ENCODE measurements around the gene KCNAB1.

The KCNAB1 gene

DNA sequence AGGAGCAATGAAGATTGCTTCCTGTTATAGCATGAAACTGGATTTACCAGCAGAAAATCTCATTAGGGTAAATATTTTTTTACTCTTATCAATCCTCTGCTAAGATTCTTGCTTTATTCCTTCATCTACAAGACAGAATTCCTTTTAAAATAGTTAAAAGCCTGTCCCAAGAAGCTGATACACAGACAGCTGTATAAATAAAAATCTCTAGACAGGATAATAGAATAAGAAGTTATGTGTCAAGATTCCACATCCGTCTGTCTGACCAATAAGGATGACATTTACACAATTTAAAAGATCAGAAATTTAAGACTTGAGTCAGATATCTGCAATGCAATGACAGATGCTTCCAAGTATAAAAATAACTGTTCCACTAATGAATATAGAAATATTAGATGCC lies 376.9 kb downstream of the KCNAB1 start:
- DNase-seq (ENCODE audit: low spot score) = peak; percentile 17

DNA sequence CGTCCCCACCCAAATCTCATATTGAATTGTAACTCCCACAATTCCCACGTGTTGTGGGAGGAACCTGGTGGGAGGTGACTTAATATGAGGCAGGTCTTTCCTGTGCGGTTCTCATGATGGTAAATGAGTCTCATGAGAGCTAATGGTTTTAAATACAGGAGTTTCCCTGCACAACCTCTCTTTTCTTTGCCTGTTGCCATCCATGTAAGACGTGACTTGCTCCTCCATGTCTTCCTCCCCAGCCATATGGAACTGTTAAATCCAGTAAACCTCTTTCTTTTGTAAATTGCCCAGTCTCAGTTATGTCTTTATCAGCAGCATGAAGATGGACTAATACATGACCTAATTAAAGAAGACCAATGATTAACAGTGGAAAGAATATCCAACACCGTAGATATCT lies 377.9 kb downstream of the KCNAB1 start:
- DNase-seq (ENCODE audit: low spot score) = no peak

GRCh38 chr3:156507285-156507684 lies 386.9 kb downstream of the KCNAB1 start:
- peak; percentile 38 for DNase-seq (ENCODE audit: low spot score)

DNA sequence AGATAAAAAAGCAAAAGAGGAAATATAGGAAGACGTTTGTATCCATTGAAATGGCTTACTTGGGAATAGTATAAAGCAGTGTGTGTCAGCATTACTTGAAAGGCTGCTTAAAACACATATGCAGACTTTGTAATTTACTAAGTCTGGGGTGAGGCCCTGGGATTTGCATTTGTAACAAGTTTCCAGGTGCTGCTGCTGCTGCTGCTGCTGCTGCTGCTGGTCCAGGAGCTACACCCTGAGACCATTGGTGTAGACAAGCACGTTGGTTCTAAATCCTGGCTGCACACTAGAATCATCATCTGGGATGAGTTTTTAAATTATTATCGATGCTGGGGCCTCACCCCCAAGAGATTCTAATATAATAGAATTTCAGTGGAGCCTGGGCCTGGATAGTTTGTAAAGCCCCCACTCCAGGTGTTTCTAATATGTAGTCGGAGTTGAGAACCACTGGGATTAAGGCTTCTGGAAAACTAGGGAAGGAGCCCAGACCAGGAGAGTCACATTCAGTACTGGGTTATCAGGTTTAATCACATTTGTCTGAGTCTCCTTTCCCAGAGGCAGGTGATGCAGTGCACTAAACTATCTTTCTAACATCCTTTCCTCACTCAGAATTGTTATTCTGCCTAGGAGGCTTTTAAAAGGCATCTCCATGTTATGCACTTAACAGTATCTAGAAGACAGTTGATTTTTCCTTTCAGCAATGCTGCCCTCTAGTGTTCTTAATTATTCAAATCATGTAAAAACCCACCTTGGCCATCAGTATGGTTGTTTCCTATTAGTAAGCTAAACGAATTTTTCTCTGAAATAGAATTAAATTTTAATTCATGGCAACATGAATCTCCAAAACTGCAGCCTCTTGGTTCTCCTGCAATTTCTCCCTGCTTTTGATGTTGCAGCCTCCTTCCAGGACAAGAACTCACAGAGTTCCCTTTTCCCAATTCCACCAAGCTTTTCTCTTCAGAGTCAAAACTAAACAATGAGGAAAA lies 389.1 kb downstream of the KCNAB1 start:
- DNase-seq (ENCODE audit: low spot score) = peak; percentile 78

GRCh38 chr3:156511987-156512677 lies 391.8 kb downstream of the KCNAB1 start:
- no peak for DNase-seq (ENCODE audit: low spot score)

DNA sequence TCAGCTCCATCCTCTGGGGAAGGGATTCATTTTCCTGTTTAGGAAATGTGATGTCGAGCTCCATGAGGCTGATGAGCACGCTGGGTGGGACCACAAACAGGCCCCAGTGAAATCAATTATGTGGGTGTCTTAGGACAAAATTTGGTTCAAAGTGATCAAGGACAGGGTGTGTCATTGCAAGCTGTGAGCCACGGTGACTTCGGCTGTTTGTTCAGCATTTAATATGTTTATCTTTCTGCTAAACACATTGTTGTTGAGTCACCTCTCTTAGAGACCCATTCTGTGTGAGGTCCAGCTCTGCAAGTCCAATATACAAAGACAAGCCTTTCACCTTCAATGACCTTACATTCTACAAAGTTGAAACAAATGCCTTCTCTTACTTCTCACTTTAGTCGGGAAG lies 393.2 kb downstream of the KCNAB1 start:
- no peak for DNase-seq (ENCODE audit: low spot score)

DNA sequence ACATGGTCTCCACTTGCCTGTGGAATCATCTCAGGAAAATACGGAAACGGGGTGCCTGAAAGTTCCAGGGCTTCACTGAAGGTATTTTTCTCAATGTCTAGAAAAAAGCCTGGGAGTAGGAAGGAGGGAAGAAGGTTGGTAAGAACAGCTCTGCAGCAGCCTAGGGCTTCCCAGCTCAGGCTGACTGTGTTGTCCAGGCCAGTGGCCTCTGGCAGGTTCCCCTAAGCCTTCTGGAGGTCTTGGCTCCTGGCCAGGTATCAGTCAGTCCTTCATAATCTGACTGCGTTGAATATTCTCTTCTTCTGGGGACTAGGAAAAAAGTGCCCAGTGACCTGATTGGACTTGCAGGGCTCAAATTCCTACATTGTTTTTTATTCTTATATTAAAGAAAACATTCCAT lies 395.9 kb downstream of the KCNAB1 start:
- DNase-seq (ENCODE audit: low spot score) = no peak

GRCh38 chr3:156516961-156517360 lies 396.6 kb downstream of the KCNAB1 start:
- DNase-seq (ENCODE audit: low spot score) = no peak

- no peak for DNase-seq (ENCODE audit: low spot score)
Observed at GRCh38 chr3:156518726-156519125, 398.3 kb downstream of the KCNAB1 start.

- DNase-seq (ENCODE audit: low spot score) = no peak
Observed at GRCh38 chr3:156519758-156520162, 399.4 kb downstream of the KCNAB1 start.

DNA sequence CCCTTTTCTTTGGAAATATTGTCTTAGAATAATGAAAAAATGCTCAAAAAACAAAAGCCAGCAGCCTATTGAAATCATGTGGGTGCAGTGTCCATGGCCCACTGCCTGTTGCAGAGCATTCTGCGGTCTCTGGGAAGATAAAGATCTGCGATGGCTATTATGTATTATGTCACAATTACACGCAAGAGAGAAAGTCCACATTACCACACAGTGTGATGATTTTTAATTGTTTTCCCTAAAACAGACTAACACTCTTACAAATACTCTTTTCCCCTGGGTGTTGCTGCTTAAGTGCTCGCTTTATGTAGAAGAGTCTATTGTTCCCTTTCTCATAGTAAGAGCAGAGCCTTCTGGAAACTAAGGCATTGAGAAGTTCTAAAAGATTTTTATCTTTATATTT lies 402.3 kb downstream of the KCNAB1 start:
- no peak for DNase-seq (ENCODE audit: low spot score)

- no peak for DNase-seq (ENCODE audit: low spot score)
Observed at GRCh38 chr3:156525808-156526207, 405.4 kb downstream of the KCNAB1 start.

DNA sequence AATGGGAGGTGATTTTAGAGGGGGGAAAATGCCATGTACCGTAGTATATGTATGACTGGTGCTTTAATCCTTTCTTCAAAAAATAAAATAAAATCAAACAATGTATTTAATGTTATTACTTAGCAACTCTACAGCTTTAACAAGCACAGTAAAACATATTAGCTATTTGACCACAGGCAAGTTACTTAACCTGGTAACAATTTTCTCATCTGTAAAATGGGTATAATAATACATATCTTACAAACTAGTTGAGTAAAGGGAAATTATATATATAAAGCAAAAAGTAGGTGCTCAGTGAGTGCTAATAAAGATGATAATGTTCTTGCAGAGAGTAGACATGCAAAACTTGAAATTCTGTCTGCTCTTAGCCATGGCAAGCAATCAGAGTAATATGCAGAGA lies 406.7 kb downstream of the KCNAB1 start:
- no peak for DNase-seq (ENCODE audit: low spot score)

DNA sequence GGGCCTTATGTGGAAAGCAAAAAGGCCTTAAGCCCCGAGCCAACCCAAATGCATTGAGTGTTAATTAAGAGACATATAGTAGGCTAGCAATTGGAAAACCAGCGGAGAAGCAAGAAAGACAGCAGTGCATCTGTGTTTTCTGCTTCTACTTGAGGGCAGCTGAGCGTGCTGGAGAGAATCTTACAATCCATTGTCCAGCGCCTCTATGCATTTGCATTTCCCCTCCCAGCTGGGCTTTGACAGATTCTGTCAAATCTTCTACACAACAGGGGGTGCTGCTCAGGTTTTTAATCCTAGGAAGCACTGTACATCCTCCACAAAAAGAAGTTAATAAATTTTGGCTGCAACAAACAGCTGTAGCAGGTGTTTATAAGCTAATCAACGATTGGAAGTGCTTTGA lies 410.6 kb downstream of the KCNAB1 start:
- DNase-seq (ENCODE audit: low spot score) = no peak

DNA sequence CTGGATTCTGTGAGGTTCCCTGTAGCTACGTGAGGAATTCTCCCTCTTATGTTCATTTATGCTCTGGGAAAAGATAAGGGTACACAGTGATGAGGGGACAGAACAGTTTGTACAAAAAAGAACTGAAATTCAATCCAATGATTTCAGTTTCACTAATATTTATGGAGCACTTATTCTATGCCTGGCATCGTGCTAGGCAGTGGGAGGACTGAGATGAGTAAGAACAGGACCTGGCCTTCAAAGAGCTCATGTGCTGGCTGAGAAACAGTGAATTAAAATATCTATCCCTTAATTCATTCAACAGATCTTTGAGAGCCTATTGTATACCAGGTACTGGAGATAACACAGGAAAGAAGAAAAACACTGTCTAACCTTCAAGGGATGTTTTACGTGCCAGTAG lies 412.4 kb downstream of the KCNAB1 start:
- DNase-seq (ENCODE audit: low spot score) = no peak

DNA sequence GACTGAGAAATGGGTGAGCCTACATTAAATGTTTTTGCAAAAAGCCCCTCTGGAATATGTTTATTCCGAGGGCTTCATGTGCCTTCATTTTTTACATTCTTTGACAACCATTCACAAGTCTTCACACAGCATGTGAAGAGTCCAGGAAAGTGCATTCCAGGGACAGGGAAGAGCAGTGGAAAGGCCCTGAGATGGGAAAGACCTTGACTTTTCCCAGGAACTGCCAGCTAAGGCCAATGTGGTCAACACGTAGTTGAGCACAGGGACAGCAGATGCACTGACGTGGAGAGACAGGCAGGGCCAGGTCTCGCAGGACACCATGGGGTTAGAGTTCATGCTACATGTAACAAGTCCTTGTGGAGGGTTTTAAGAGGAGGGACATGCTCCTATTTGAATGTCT lies 412.8 kb downstream of the KCNAB1 start:
- DNase-seq (ENCODE audit: low spot score) = no peak

DNA sequence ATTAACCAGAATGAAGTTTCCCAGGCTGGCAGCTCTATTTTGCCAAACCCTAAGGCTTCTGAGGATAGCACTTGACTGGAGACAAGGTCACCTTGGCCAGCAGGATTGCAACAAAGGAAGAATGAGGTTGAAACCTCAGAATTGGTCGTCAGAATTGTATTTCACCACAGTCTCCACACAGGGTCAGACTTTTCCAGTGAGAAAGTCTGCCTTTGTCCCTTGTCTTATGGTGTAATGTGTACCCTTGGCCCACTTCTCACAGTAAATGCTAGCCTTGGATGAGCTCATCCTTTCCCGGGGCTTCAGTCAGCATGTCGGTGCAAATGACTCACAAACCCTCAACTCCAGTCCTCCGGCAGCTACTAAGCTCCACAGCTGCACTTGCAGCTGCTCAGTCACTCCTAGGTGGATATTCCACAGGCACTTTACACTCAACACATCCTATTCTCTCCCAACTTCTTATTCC lies 414.8 kb downstream of the KCNAB1 start:
- peak; percentile 93 for DNase-seq (ENCODE audit: low spot score)

DNA sequence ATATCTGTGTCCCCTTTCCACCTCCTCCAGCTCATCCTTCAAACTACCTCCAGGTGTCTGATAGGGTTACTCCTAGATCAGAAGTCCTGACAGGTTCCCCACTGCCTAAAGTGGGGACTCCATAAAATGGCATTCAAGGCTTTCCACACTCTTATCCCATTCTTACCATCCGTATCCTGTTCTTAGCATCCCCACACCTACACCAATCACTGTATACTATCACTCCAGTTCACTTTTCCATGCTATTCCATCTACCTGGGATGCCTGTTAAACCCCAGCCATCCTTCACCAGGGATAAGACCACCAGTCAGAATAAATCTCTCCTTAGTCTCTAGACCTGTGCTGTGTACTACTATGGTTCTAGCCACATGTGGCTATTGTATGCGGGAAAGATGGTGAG lies 415.4 kb downstream of the KCNAB1 start:
- DNase-seq (ENCODE audit: low spot score) = no peak

GRCh38 chr3:156536524-156537316 lies 416.3 kb downstream of the KCNAB1 start:
- no peak for DNase-seq (ENCODE audit: low spot score)

DNA sequence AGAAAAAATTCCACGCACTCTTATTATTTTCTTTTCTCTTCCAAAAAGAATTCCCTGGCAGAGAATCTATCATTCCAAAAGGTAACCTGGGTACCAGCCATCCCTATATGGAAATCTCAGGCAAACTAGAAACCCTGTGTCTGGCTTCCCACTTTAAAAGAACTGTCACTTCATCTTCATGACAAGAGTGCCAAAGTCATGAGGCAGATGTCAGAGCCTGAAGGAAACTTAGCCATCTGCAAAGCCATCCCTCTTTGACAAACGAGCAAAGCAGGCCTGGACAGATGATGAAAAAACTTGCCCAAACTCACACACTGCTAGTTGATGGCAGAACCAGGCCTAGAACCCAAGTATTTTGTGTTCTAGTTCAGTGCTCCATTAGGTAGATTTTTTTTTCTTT lies 418.7 kb downstream of the KCNAB1 start:
- no peak for DNase-seq (ENCODE audit: low spot score)

DNA sequence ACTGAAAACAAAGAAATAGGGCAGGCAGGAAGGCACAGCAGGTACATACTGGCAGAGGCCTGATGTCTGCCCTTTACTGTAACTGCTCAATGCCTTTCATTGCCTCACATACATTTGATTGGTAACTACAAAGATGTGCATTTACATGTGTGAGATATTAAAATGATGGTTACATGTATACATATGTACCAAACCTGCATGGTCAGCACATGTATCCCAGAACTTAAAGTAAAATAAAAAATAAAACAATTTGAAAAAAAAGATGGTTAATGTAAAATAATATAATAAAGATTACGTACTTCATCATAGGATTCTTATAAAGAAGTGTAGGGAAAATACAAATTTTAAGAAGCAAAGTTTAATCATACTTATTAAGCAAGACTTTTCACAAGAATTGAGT lies 419.4 kb downstream of the KCNAB1 start:
- no peak for DNase-seq (ENCODE audit: low spot score)
